Mesenchymal stem cell (in vitro differentiated cells and primary cell): ENCODE measurements around the gene IFTAP.

ENCODE experiments used
- DNase-seq: peaks from one replicate; pipeline ENCODE4 v3.0.0-alpha.2; 2013
- H2AFZ ChIP-seq: one replicate; pipeline ENCODE4 v1.6.1; 2013; ENCODE audit warnings: low read depth, mild to moderate bottlenecking, control low read depth, inconsistent platforms, low read length, moderate library complexity
- H2AK5ac ChIP-seq: 2 replicates; pipeline ENCODE4 v1.6.1; 2013; ENCODE audit warnings: low read length, moderate library complexity, mild to moderate bottlenecking, inconsistent platforms; ENCODE audit not compliant: severe bottlenecking
- H2BK120ac ChIP-seq: one replicate; pipeline ENCODE4 v1.6.1; 2013; ENCODE audit warnings: low read depth, mild to moderate bottlenecking, inconsistent platforms, low read length, moderate library complexity
- H2BK12ac ChIP-seq, 2 experiments: one replicate each; pipeline ENCODE4 v1.6.1; 2013; ENCODE audit warnings: inconsistent platforms in 2 of 2, low read length in 2 of 2, mild to moderate bottlenecking in 2 of 2, moderate library complexity in 2 of 2, control low read depth in 1 of 2
- H2BK15ac ChIP-seq: one replicate; pipeline ENCODE4 v1.6.1; 2013; ENCODE audit warnings: mild to moderate bottlenecking, low read depth, inconsistent platforms; ENCODE audit not compliant: poor library complexity, severe bottlenecking
- H2BK5ac ChIP-seq: 2 replicates; pipeline ENCODE4 v1.6.1; 2013; ENCODE audit warnings: low read depth, mild to moderate bottlenecking, low read length, control low read depth, inconsistent platforms; ENCODE audit not compliant: poor library complexity, severe bottlenecking
- H3K14ac ChIP-seq, 2 experiments: one replicate each; pipeline ENCODE4 v1.6.1; 2013; ENCODE audit warnings: inconsistent platforms in 2 of 2, low read length in 2 of 2, control low read depth in 1 of 2, mild to moderate bottlenecking in 1 of 2, moderate library complexity in 1 of 2
- H3K18ac ChIP-seq, 2 experiments: one replicate each; pipeline ENCODE4 v1.6.1; 2013; ENCODE audit warnings: inconsistent platforms in 2 of 2, low read length in 2 of 2, control low read depth in 1 of 2, low read depth in 1 of 2, mild to moderate bottlenecking in 1 of 2
- H3K23ac ChIP-seq, 2 experiments: one replicate each; pipeline ENCODE4 v1.6.1; 2013; ENCODE audit warnings: inconsistent platforms in 2 of 2, low read length in 2 of 2, mild to moderate bottlenecking in 2 of 2, moderate library complexity in 2 of 2, control low read depth in 1 of 2
- H3K27ac ChIP-seq: 2 replicates; pipeline ENCODE4 v1.5.1; 2013; ENCODE audit warnings: mild to moderate bottlenecking, moderate library complexity, low read length, control low read depth, inconsistent platforms; ENCODE audit not compliant: poor library complexity, severe bottlenecking
- H3K27me3 ChIP-seq, 2 experiments: 2 replicates each; pipeline versions ENCODE4 v1.6.1 to v1.7.0; 2013; ENCODE audit warnings: low read length in 2 of 2, mild to moderate bottlenecking in 2 of 2, moderate library complexity in 2 of 2, control low read depth in 1 of 2, inconsistent platforms in 1 of 2; ENCODE audit not compliant: control insufficient read depth in 1 of 2, insufficient read depth in 1 of 2
- H3K36me3 ChIP-seq, 2 experiments: 2 replicates each; pipeline versions ENCODE4 v1.6.1 to v1.7.0; 2013; ENCODE audit warnings: low read length in 2 of 2, control low read depth in 1 of 2, inconsistent platforms in 1 of 2, low read depth in 1 of 2, mild to moderate bottlenecking in 1 of 2; ENCODE audit not compliant: insufficient read depth in 2 of 2, control insufficient read depth in 1 of 2
- H3K4ac ChIP-seq, 2 experiments: one replicate each; pipeline ENCODE4 v1.6.1; 2013; ENCODE audit warnings: inconsistent platforms in 2 of 2, low read length in 2 of 2, mild to moderate bottlenecking in 2 of 2, moderate library complexity in 2 of 2, control low read depth in 1 of 2, low read depth in 1 of 2
- H3K4me1 ChIP-seq: 2 replicates; pipeline ENCODE4 v1.6.1; 2013; ENCODE audit warnings: low read depth, low read length, control low read depth; ENCODE audit not compliant: control insufficient read depth, insufficient read depth
- H3K4me2 ChIP-seq: 2 replicates; pipeline ENCODE4 v1.6.1; 2013; ENCODE audit warnings: low read length, mild to moderate bottlenecking, inconsistent platforms; ENCODE audit not compliant: poor library complexity, severe bottlenecking
- H3K4me3 ChIP-seq, 2 experiments: 2 replicates each; pipeline versions ENCODE4 v1.5.1 to v1.7.0; 2013; ENCODE audit warnings: low read length in 2 of 2, mild to moderate bottlenecking in 2 of 2, control low read depth in 1 of 2, low read depth in 1 of 2; ENCODE audit not compliant: insufficient read depth in 1 of 2
- H3K79me1 ChIP-seq: replicated peaks from 2 replicates; pipeline ENCODE4 v1.6.1; 2013; ENCODE audit warnings: mild to moderate bottlenecking, control low read depth, low read length, inconsistent platforms; ENCODE audit not compliant: poor library complexity, severe bottlenecking
- H3K9ac ChIP-seq: 2 replicates; pipeline ENCODE4 v1.7.0; 2013; ENCODE audit warnings: mild to moderate bottlenecking, low read length, moderate library complexity
- H3K9me3 ChIP-seq: 2 replicates; pipeline ENCODE4 v1.7.0; 2013; ENCODE audit warnings: mild to moderate bottlenecking, low read length; ENCODE audit not compliant: control insufficient read depth
- H4K8ac ChIP-seq: one replicate; pipeline ENCODE4 v1.6.1; 2013; ENCODE audit warnings: inconsistent platforms, mild to moderate bottlenecking, low read length, moderate library complexity
- H4K91ac ChIP-seq: one replicate; pipeline ENCODE4 v1.6.1; 2013; ENCODE audit warnings: mild to moderate bottlenecking, low read length, inconsistent platforms
- WGBS: methylation state at CpG from one replicate; pipeline ENCODE4 v1.1.7; 2013; ENCODE audit warnings: mixed read lengths; 5-methylcytosine and 5-hydroxymethylcytosine counted together

The IFTAP gene

DNA sequence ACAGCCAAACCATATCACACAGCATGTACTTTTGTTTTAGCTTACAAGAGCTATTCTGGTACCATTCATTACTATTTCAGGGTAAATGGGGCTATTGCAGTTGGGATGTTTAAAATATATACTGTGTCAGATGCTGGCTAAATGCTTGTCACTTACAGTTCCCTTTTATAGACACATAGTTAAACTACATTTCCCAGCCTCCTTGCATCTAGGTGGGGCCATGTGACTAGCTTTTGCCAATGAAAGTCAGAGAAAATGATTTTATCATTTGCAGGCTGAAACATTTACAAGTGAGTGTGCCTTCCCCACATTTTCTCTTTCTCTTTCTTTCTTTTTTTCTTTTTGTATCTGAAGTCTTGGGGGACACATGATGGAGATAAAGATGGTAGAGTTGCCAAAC is 7.8 kb upstream of the IFTAP start:
- no peak for DNase-seq
- Histone ChIP-seq H2AFZ (no peak overlapping the region), H3K23ac (no peak overlapping the region), H3K4ac (no peak overlapping the region), H3K14ac (no peak overlapping the region), H3K27me3 (peaks cover 0 to 7% of the 10 kb centered on the region in 2 experiments), H3K9me3 (peaks cover 6% of the 10 kb centered on the region), H3K9ac (no peak overlapping the region), H3K36me3 (no peaks in the 10 kb centered on the region), H3K4me2 (no peak overlapping the region), H3K4me1 (no peaks in the 10 kb centered on the region), H2BK15ac (no peak overlapping the region), H4K91ac (no peak overlapping the region), H3K79me1 (no peaks in the 10 kb centered on the region), H2BK5ac (no peak overlapping the region), H4K8ac (no peak overlapping the region), H3K4me3 (no peak overlapping the region), H2BK12ac (no peak overlapping the region), H3K27ac (no peak overlapping the region), H3K18ac (no peak overlapping the region), H2AK5ac (no peak overlapping the region), H2BK120ac (no peak overlapping the region)

DNA sequence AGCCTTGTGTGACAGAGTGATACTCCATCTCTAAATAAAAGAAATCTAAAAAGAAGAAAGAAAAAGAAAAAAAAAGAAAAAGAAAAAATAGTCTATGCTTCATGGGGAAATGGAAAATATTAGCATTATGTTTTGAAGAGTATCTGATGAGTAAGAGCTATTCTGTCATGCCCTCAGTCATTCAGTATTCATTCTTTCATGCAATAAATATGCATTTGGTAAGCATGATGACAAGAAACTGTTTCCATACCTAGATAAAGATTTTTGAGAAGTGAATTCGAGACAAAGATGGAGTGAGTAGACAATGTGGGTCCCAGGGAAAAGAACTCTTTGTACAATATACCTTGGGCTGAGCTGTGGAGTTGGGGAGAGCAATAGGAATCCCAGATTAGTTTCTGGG is 6.2 kb upstream of the IFTAP start:
- Histone ChIP-seq H3K14ac (no peak overlapping the region), H2AK5ac (no peak overlapping the region), H3K9me3 (no peaks in the 10 kb centered on the region), H3K36me3 (no peaks in the 10 kb centered on the region), H3K79me1 (no peaks in the 10 kb centered on the region), H3K4me1 (no peaks in the 10 kb centered on the region), H3K18ac (no peak overlapping the region), H2BK12ac (no peak overlapping the region), H3K23ac (no peak overlapping the region), H3K4ac (no peak overlapping the region), H2BK5ac (no peak overlapping the region), H3K27ac (no peak overlapping the region), H4K91ac (no peak overlapping the region), H3K4me2 (no peak overlapping the region), H2AFZ (no peak overlapping the region), H3K27me3 (peaks cover 0 to 12% of the 10 kb centered on the region in 2 experiments), H2BK120ac (no peak overlapping the region), H3K4me3 (no peak overlapping the region), H4K8ac (no peak overlapping the region), H2BK15ac (no peak overlapping the region), H3K9ac (no peak overlapping the region)
- no peak for DNase-seq
- 8% methylated on average over 1 of the region's 1 CpG for WGBS

DNA sequence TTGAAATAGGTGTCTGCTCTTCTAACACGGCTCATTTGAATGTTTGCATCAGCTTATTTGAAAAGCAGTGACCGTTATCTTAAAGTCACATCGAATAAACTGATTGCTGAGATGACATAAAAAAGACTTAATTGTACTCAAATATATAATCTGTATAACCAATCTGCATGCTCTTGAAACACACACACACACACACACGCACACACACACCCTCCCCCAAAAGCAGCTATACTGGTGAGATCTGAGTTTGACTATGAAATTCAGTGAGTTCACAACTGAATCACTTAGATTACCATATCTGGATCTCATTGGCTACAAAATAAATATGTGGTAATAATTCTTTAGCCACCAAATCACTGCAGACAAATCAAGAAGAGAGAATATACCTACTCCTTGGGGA is 3.8 kb upstream of the IFTAP start:
- no peak overlapping the region for H4K91ac ChIP-seq
- H3K4me2 ChIP-seq: no peak overlapping the region
- no peak overlapping the region for H3K23ac ChIP-seq
- H3K4me1 ChIP-seq: no peaks in the 10 kb centered on the region
- H3K9me3 ChIP-seq: no peaks in the 10 kb centered on the region
- 76% methylated on average over 2 of the region's 4 CpGs for WGBS
- no peak overlapping the region for H2BK12ac ChIP-seq
- H3K27ac ChIP-seq: no peak overlapping the region
- H2AFZ ChIP-seq: no peak overlapping the region
- H3K18ac ChIP-seq: no peak overlapping the region
- peaks cover 0 to 12% of the 10 kb centered on the region in 2 experiments for H3K27me3 ChIP-seq
- H3K36me3 ChIP-seq: no peaks in the 10 kb centered on the region
- H3K14ac ChIP-seq: no peak overlapping the region
- H3K79me1 ChIP-seq: peaks cover 4% of the 10 kb centered on the region
- no peak overlapping the region for H3K4ac ChIP-seq
- H2BK120ac ChIP-seq: no peak overlapping the region
- no peak overlapping the region for H2BK15ac ChIP-seq
- no peak overlapping the region for H3K9ac ChIP-seq
- H2BK5ac ChIP-seq: no peak overlapping the region
- no peak overlapping the region for H3K4me3 ChIP-seq
- H2AK5ac ChIP-seq: no peak overlapping the region
- no peak overlapping the region for H4K8ac ChIP-seq
- DNase-seq: no peak

DNA sequence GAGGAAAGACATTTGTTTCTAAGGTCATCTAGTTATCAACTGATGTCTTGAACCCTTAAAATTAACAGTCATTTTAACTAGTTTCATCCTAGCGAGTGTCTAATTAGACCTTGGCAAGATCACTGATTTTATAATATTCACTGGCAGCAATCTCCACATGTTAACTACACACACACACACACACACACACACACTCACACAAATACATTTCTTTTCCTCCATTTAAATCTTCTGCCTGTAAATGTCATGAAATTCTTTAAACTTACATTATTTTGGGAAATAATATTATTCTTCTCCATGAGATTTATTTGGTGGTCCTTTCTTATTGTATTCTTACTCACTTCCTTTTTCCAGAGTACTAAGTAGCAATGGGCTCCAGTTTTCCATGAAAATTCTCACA is 2.9 kb upstream of the IFTAP start:
- 83% methylated on average over 1 of the region's 1 CpG for WGBS
- Histone ChIP-seq H2BK5ac (no peak overlapping the region), H3K27ac (no peak overlapping the region), H4K8ac (no peak overlapping the region), H3K23ac (no peak overlapping the region), H3K36me3 (no peaks in the 10 kb centered on the region), H3K4me1 (no peaks in the 10 kb centered on the region), H3K79me1 (peaks cover 4% of the 10 kb centered on the region), H3K4me2 (no peak overlapping the region), H3K4me3 (no peak overlapping the region), H4K91ac (no peak overlapping the region), H3K9ac (no peak overlapping the region), H3K27me3 (peaks cover 0 to 12% of the 10 kb centered on the region in 2 experiments), H2BK12ac (no peak overlapping the region), H2BK15ac (no peak overlapping the region), H2BK120ac (no peak overlapping the region), H3K14ac (no peak overlapping the region), H3K4ac (no peak overlapping the region), H3K18ac (no peak overlapping the region), H3K9me3 (no peaks in the 10 kb centered on the region), H2AK5ac (no peak overlapping the region), H2AFZ (no peak overlapping the region)
- no peak for DNase-seq
